ENCODE data around the gene MT1X. TPM values are rescaled to one million over a fixed set of nuclear protein-coding genes. Genes with fewer than 3 reads are reported as not detected.
A peak's percentile ranks its signal among the peaks of the same experiment; 100 is the strongest.

The MT1X gene
- total RNA-seq, 4 donors from 2014 or later: 314 to 2,825 (median 445) TPM

- peaks cover 16 to 17% of the 10 kb centered on the region in 2 donors for H3K4me1 ChIP-seq
- no peaks in the 10 kb centered on the region for H3K27me3 ChIP-seq
- no peaks in the 10 kb centered on the region for H3K9me3 ChIP-seq
- WGBS, 2 donors: 29 to 46% methylated on average over 8 of the region's 8 CpGs
- H3K4me3 ChIP-seq (replicated peaks in 1 of 3): peak overlapping the region in 2 of 3 donors; percentile 75 to 81
- DNase-seq: peak in 1 of 2 donors; percentile 32
- TF ChIP-seq POLR2A (IDR thresholded peaks at IDR 0.05) (peak in 1 of 2 donors; percentile 7), CTCF (IDR thresholded peaks at IDR 0.05) (no peak)
- intact Hi-C loops (cut with DNase I): no loop called here
- H3K27ac ChIP-seq: peak overlapping the region; percentile 75 to 93 (median 88)
- H3K36me3 ChIP-seq: no peaks in the 10 kb centered on the region
These were observed 46.9 kb downstream of the MT1X start for GRCh38 chr16:56728980-56729734.

GRCh38 chr16:56729735-56730662 is 47.7 kb downstream of the MT1X start, which contains the start of gene NUP93:
NUP93 (plus strand) TSS chr16:56730129; CDS start chr16:56748248, 18,119 bp downstream.
- H3K36me3 ChIP-seq: no peaks in the 10 kb centered on the region
- H3K4me1 ChIP-seq: peaks cover 16 to 17% of the 10 kb centered on the region in 2 donors

GRCh38 chr16:56732366-56732765 is 50.1 kb downstream of the MT1X start:
- H3K27me3 ChIP-seq: no peaks in the 10 kb centered on the region
- H3K27ac ChIP-seq: no peak overlapping the region
- H3K9me3 ChIP-seq: no peaks in the 10 kb centered on the region
- DNase-seq: no peak
- no peaks in the 10 kb centered on the region for H3K36me3 ChIP-seq
- peaks cover 16 to 17% of the 10 kb centered on the region in 2 donors for H3K4me1 ChIP-seq
- H3K4me3 ChIP-seq (replicated peaks in 1 of 3): no peak overlapping the region
- WGBS, 2 donors: 86 to 88% methylated on average over 2 of the region's 2 CpGs
- intact Hi-C loops (cut with DNase I): no loop called here
- no peak for TF ChIP-seq CTCF (IDR thresholded peaks at IDR 0.05)
- TF ChIP-seq POLR2A (IDR thresholded peaks at IDR 0.05): no peak

More at GRCh38 chr16:56729735-56730662, 47.7 kb downstream of the MT1X start, which contains the start of gene NUP93:
- no peak for TF ChIP-seq CTCF (IDR thresholded peaks at IDR 0.05)
- peak in 1 of 2 donors; percentile 79 for TF ChIP-seq POLR2A (IDR thresholded peaks at IDR 0.05)
- Histone ChIP-seq H3K9me3 (no peaks in the 10 kb centered on the region), H3K4me3 (replicated peaks in 1 of 3) (peak within 1 kb of the TSS; percentile 75 to 81 (median 77)), H3K27ac (peak within 1 kb of the TSS; percentile 75 to 93 (median 88)), H3K27me3 (no peaks in the 10 kb centered on the region)
- DNase-seq: peak; percentile 92 to 95
- 1% methylated on average over 25 to 28 of the region's 70 CpGs for WGBS, 2 donors
- intact Hi-C loops (cut with DNase I): no loop called here

- 93 to 100% methylated on average over 1 of the region's 1 CpG for WGBS, 2 donors
- Histone ChIP-seq H3K9me3 (no peaks in the 10 kb centered on the region), H3K4me1 (peaks cover 16 to 17% of the 10 kb centered on the region in 2 donors), H3K4me3 (replicated peaks in 1 of 3) (no peak overlapping the region), H3K27ac (no peak overlapping the region), H3K27me3 (no peaks in the 10 kb centered on the region), H3K36me3 (no peaks in the 10 kb centered on the region)
- intact Hi-C loops (cut with DNase I): no loop called here
- DNase-seq: no peak
- no peak for TF ChIP-seq CTCF (IDR thresholded peaks at IDR 0.05)
These were observed 50.6 kb downstream of the MT1X start for GRCh38 chr16:56732832-56733231.

Other genes with a start within 250 kb of the MT1X start
- 100 to 1,000 TPM in 1 of 4 donors, 10 to 100 TPM in 3; 55.0 to 120 (median 68.2) TPM for gene NUDT21, start 231.1 kb upstream of the MT1X start, total RNA-seq
- 10 to 100 TPM; 28.4 to 75.3 (median 58.7) TPM for gene OGFOD1, start 230.9 kb upstream of the MT1X start, total RNA-seq
- 10 to 100 TPM; 55.1 to 98.6 (median 57.4) TPM for gene BBS2, start 162.4 kb upstream of the MT1X start, total RNA-seq
- gene MT4, start 117.4 kb upstream of the MT1X start, total RNA-seq: not detected
- gene MT3, start 92.9 kb upstream of the MT1X start, total RNA-seq: not detected
- 100 to 1,000 TPM in 1 of 4 donors, 10 to 100 TPM in 3; 42.8 to 285 (median 54.6) TPM for gene MT2A, start 73.9 kb upstream of the MT1X start, total RNA-seq
- gene MT1E, start 56.7 kb upstream of the MT1X start, total RNA-seq: 1,000 to 10,000 TPM in 1 of 4 donors, 100 to 1,000 TPM in 3; 111 to 1,129 (median 368) TPM
- 10 to 100 TPM in 3 of 4 donors, 1 to 10 TPM in 1; 7.1 to 45.5 (median 33.8) TPM for gene MT1M, start 49.8 kb upstream of the MT1X start, total RNA-seq
- 10 to 100 TPM in 3 of 4 donors, 1 to 10 TPM in 1; 7.1 to 23.6 (median 16.8) TPM for gene MT1A, start 43.8 kb upstream of the MT1X start, total RNA-seq
- gene MT1B, start 30.6 kb upstream of the MT1X start, total RNA-seq: not detected
- gene MT1F, start 24.5 kb upstream of the MT1X start, total RNA-seq: 100 to 1,000 TPM in 1 of 4 donors, 10 to 100 TPM in 3; 25.8 to 220 (median 45.1) TPM
- gene MT1G, start 14.4 kb upstream of the MT1X start, total RNA-seq: 100 to 1,000 TPM; 410 to 930 (median 704) TPM
- 100 to 1,000 TPM in 1 of 4 donors, 10 to 100 TPM in 2, not detected in 1; 45.4 to 179 (median 62.8) TPM for gene MT1H, start 12.7 kb upstream of the MT1X start, total RNA-seq
- 100 to 1,000 TPM in 2 of 4 donors, 10 to 100 TPM in 2; 70.1 to 150 (median 97.4) TPM for gene NUP93, start 47.7 kb downstream of the MT1X start, total RNA-seq
- not detected for gene SLC12A3, start 182.7 kb downstream of the MT1X start, total RNA-seq
- 100 to 1,000 TPM; 212 to 659 (median 321) TPM for gene HERPUD1, start 249.7 kb downstream of the MT1X start, total RNA-seq

Measured in thyroid gland (tissue), 4 donors.